Mesothelial cell of epicardium (in vitro differentiated cells): Measurements from ENCODE around the gene ENOX2. TPM values are rescaled to one million over a fixed set of nuclear protein-coding genes. Genes with fewer than 3 reads are reported as not detected.

Experiments
- DNase-seq, 2 experiments: peaks; one replicate each; pipeline ENCODE4 v3.0.0; 2021; ENCODE audit warnings: low spot score in 2 of 2; ENCODE audit not compliant: unreplicated experiment in 2 of 2
- H3K27ac Mint-ChIP-seq: 2 replicates; pipeline ENCODE4 v1.8.0; 2021; ENCODE audit warnings: mixed read lengths
- H3K27me3 Mint-ChIP-seq: 2 replicates; pipeline ENCODE4 v1.8.0; 2021; ENCODE audit warnings: low read depth, mixed read lengths
- H3K36me3 Mint-ChIP-seq: 2 replicates; pipeline ENCODE4 v1.8.0; 2021; ENCODE audit warnings: mixed read lengths
- H3K4me1 Mint-ChIP-seq: 2 replicates; pipeline ENCODE4 v1.8.0; 2021; ENCODE audit warnings: mixed read lengths
- H3K4me3 Mint-ChIP-seq: 2 replicates; pipeline ENCODE4 v1.8.0; 2021; ENCODE audit warnings: mild to moderate bottlenecking, moderate library complexity, mixed read lengths
- H3K9me3 Mint-ChIP-seq: 2 replicates; pipeline ENCODE4 v1.8.0; 2021; ENCODE audit warnings: mixed read lengths
- CTCF ChIP-seq: fragments of 200-600 bp; sonication (generic); IDR thresholded peaks from one replicate; pipeline ENCODE4 v1.5.0; 2021; ENCODE audit warnings: antibody characterized with exemption; ENCODE audit not compliant: unreplicated experiment
- total RNA-seq: library from RNA; stranded (reverse); gene quantifications from 3 replicates; pipeline ENCODE4 v1.2.1, GENCODE V29; 2021

The ENOX2 gene
- total RNA-seq, 1 donor from 2014 or later, result 13.0 TPM

- H3K9me3 Mint-ChIP-seq, result no peaks in the 10 kb centered on the region
- H3K27ac Mint-ChIP-seq, result no peak overlapping the region
- no peaks in the 10 kb centered on the region for H3K27me3 Mint-ChIP-seq
- H3K4me3 Mint-ChIP-seq, result no peak overlapping the region
- no peak for TF ChIP-seq CTCF
- H3K36me3 Mint-ChIP-seq, result no peaks in the 10 kb centered on the region
- H3K4me1 Mint-ChIP-seq, result peaks cover 4% of the 10 kb centered on the region
- DNase-seq, result no peak
Observed at GRCh38 chrX:130636277-130636676, 266.7 kb downstream of the ENOX2 start.

GRCh38 chrX:130631011-130631410 is 272.0 kb downstream of the ENOX2 start:
- DNase-seq, result no peak
- Mint-ChIP-seq H3K36me3 (peaks cover 3% of the 10 kb centered on the region), H3K9me3 (no peaks in the 10 kb centered on the region), H3K4me1 (peaks cover 4% of the 10 kb centered on the region), H3K27ac (no peak overlapping the region), H3K4me3 (no peak overlapping the region), H3K27me3 (no peaks in the 10 kb centered on the region)
- no peak for TF ChIP-seq CTCF

- Mint-ChIP-seq H3K4me1 (peaks cover 4% of the 10 kb centered on the region), H3K27ac (no peak overlapping the region), H3K27me3 (no peaks in the 10 kb centered on the region), H3K9me3 (no peaks in the 10 kb centered on the region), H3K4me3 (no peak overlapping the region), H3K36me3 (peaks cover 3% of the 10 kb centered on the region)
- TF ChIP-seq CTCF, result no peak
- DNase-seq, result no peak
Observed at GRCh38 chrX:130628516-130628915, 274.5 kb downstream of the ENOX2 start.

GRCh38 chrX:130626521-130626920 is 276.5 kb downstream of the ENOX2 start:
- Mint-ChIP-seq H3K27ac (no peak overlapping the region), H3K9me3 (no peaks in the 10 kb centered on the region), H3K4me3 (no peak overlapping the region), H3K4me1 (no peaks in the 10 kb centered on the region), H3K36me3 (peaks cover 3% of the 10 kb centered on the region), H3K27me3 (no peaks in the 10 kb centered on the region)
- DNase-seq, result no peak
- no peak for TF ChIP-seq CTCF

- TF ChIP-seq CTCF, result no peak
- Mint-ChIP-seq H3K27me3 (no peaks in the 10 kb centered on the region), H3K4me3 (no peak overlapping the region), H3K36me3 (no peaks in the 10 kb centered on the region), H3K4me1 (no peaks in the 10 kb centered on the region), H3K27ac (no peak overlapping the region), H3K9me3 (no peaks in the 10 kb centered on the region)
- no peak for DNase-seq
Observed at GRCh38 chrX:130625386-130625785, 277.6 kb downstream of the ENOX2 start.

- TF ChIP-seq CTCF, result no peak
- Mint-ChIP-seq H3K27me3 (peaks cover 3% of the 10 kb centered on the region), H3K9me3 (no peaks in the 10 kb centered on the region), H3K4me1 (no peaks in the 10 kb centered on the region), H3K27ac (no peak overlapping the region), H3K4me3 (no peak overlapping the region), H3K36me3 (no peaks in the 10 kb centered on the region)
- DNase-seq, result no peak
Observed at GRCh38 chrX:130623518-130623917, 279.5 kb downstream of the ENOX2 start.
